Endothelial cell of umbilical vein (primary cell): ENCODE results near the gene SQOR. TPM values are rescaled to one million over a fixed set of nuclear protein-coding genes. Genes with fewer than 3 reads are reported as not detected.

Experiments
- BruUV-seq: library from RNA; stranded (reverse); fragments of 400-500 nt; replicated peaks from 2 replicates; lab custom pipeline; 2021; lab: Mats Ljungman, UMichigan
- CTCF ChIA-PET: fragments of 300-600, 350-600 bp; sonication (Branson Sonifier 250); formaldehyde crosslinking; loops from one replicate; lab custom pipeline; 2021; ENCODE audit warnings: antibody characterized with exemption, inconsistent platforms; lab: Charles Lee
- POLR2A ChIA-PET: fragments of 300-600, 350-600 bp; sonication (Branson Sonifier 250); formaldehyde crosslinking; loops from one replicate; lab custom pipeline; 2021; ENCODE audit warnings: antibody characterized with exemption, inconsistent platforms; lab: Charles Lee
- DNase-seq: peaks from one replicate; pipeline ENCODE4 v3.0.0-alpha.2; 2011; ENCODE audit warnings: low read depth, low spot score
- FAIRE-seq: peaks from 2 replicates; lab custom pipeline; 2011; peaks lifted over from hg19 to GRCh38; lab: Jason Lieb, UNC
- H2AFZ ChIP-seq: 2 replicates; pipeline ENCODE4 v1.6.0; 2012; ENCODE audit warnings: low read depth, low read length, control low read depth, inconsistent platforms
- H3K27ac ChIP-seq: 2 replicates; pipeline ENCODE4 v1.5.1; 2011; ENCODE audit warnings: low read depth, mild to moderate bottlenecking, control low read depth, low read length, moderate library complexity; ENCODE audit not compliant: insufficient read depth
- H3K27me3 ChIP-seq, 2 experiments: 2 replicates each; pipeline versions ENCODE4 v1.6.0 to v1.6.1; 2011; ENCODE audit warnings: low read length in 2 of 2, mixed read lengths in 1 of 2; ENCODE audit not compliant: control insufficient read depth in 2 of 2, insufficient read depth in 2 of 2
- H3K36me3 ChIP-seq, 2 experiments: 2 replicates in 1 of 2; 3 replicates in 1 of 2; pipeline ENCODE4 v1.5.1; 2011; ENCODE audit warnings: low read length in 2 of 2, mild to moderate bottlenecking in 1 of 2, moderate library complexity in 1 of 2; ENCODE audit not compliant: control insufficient read depth in 2 of 2, insufficient read depth in 2 of 2; ENCODE audit errors: extremely low read depth in 1 of 2
- H3K4me1 ChIP-seq: 3 replicates; pipeline ENCODE4 v1.5.1; 2011; ENCODE audit warnings: mild to moderate bottlenecking, low read length; ENCODE audit not compliant: control insufficient read depth, insufficient read depth; ENCODE audit errors: extremely low read depth
- H3K4me2 ChIP-seq: 2 replicates; pipeline ENCODE4 v1.6.1; 2011; ENCODE audit warnings: low read length, control low read depth, mixed read lengths; ENCODE audit not compliant: insufficient read depth
- H3K4me3 ChIP-seq, 3 experiments: fragments of 200-600 bp in 1 of 3; sonication (generic), shearing (Covaris generic) in 1 of 3; replicated peaks in 1 of 3; 2 replicates each; pipeline ENCODE4 v1.5.1; 2011 to 2016; ENCODE audit warnings: control low read depth in 3 of 3, low read length in 3 of 3, mild to moderate bottlenecking in 2 of 3, inconsistent platforms in 1 of 3, low read depth in 1 of 3, moderate library complexity in 1 of 3; ENCODE audit not compliant: insufficient read depth in 1 of 3
- H3K79me2 ChIP-seq: 2 replicates; pipeline ENCODE4 v1.6.0; 2012; ENCODE audit warnings: low read length, inconsistent platforms; ENCODE audit not compliant: control insufficient read depth, insufficient read depth
- H3K9ac ChIP-seq: replicated peaks from 2 replicates; pipeline ENCODE3; 2011; ENCODE audit warnings: low read length, control low read depth; ENCODE audit not compliant: insufficient read depth; ENCODE audit errors: extremely low read depth
- H3K9me1 ChIP-seq: replicated peaks from 3 replicates; pipeline ENCODE4 v1.6.0; 2011; ENCODE audit warnings: mild to moderate bottlenecking, low read length; ENCODE audit not compliant: control insufficient read depth, insufficient read depth; ENCODE audit errors: extremely low read depth
- H3K9me3 ChIP-seq: replicated peaks from 2 replicates; pipeline ENCODE4 v1.5.1; 2012; ENCODE audit warnings: low read length, inconsistent platforms; ENCODE audit not compliant: control insufficient read depth, insufficient read depth
- H4K20me1 ChIP-seq: replicated peaks from 2 replicates; pipeline ENCODE3; 2011; ENCODE audit warnings: mild to moderate bottlenecking, low read length; ENCODE audit not compliant: control insufficient read depth, insufficient read depth; ENCODE audit errors: extremely low read depth
- CTCF ChIP-seq, 2 donors: IDR thresholded peaks; 1 replicate in 1 of 2; 2 replicates in 1 of 2; pipeline ENCODE4 v1.5.1; 2011; ENCODE audit warnings: low read length in 2 of 2, mild to moderate bottlenecking in 2 of 2, moderate library complexity in 2 of 2, control low read depth in 1 of 2, inconsistent platforms in 1 of 2, low read depth in 1 of 2; ENCODE audit not compliant: insufficient read depth in 1 of 2; ENCODE audit errors: extremely low read depth in 1 of 2
- EZH2 ChIP-seq: IDR thresholded peaks from 2 replicates; pipeline ENCODE4 v1.6.1; 2012; ENCODE audit warnings: borderline replicate concordance, low read depth, mild to moderate bottlenecking, moderate library complexity, low read length, inconsistent platforms; ENCODE audit not compliant: severe bottlenecking
- FOS ChIP-seq: IDR thresholded peaks from 2 replicates; pipeline ENCODE4 v1.6.1; 2011; ENCODE audit warnings: mild to moderate bottlenecking, low read length, moderate library complexity, borderline replicate concordance; ENCODE audit not compliant: insufficient read depth
- GATA2 ChIP-seq: IDR thresholded peaks from 2 replicates; pipeline ENCODE4 v1.7.0; 2011; ENCODE audit warnings: low read depth, mild to moderate bottlenecking, moderate library complexity, mixed read lengths, low read length; ENCODE audit not compliant: insufficient read length, insufficient read depth
- JUN ChIP-seq: IDR thresholded peaks from 2 replicates; pipeline ENCODE4 v1.6.1; 2011; ENCODE audit warnings: borderline replicate concordance, low read depth; ENCODE audit not compliant: insufficient read length, insufficient read depth
- MAX ChIP-seq: IDR thresholded peaks from 2 replicates; pipeline ENCODE4 v1.6.1; 2011; ENCODE audit not compliant: insufficient read depth, insufficient read length
- MYC ChIP-seq: IDR thresholded peaks from one replicate; pipeline ENCODE4 v1.6.1; 2011; ENCODE audit warnings: mild to moderate bottlenecking, low read depth, low read length
- POLR2A ChIP-seq: IDR thresholded peaks from 2 replicates; pipeline ENCODE4 v1.6.1; 2012; ENCODE audit warnings: low read depth, mild to moderate bottlenecking, control low read depth, low read length
- POLR2AphosphoS5 ChIP-seq: IDR thresholded peaks from 2 replicates; pipeline ENCODE4 v1.6.1; 2012; ENCODE audit warnings: low read depth, mild to moderate bottlenecking, control low read depth, low read length, moderate library complexity; ENCODE audit not compliant: insufficient read depth
- dilution Hi-C: fragments of 300-500 bp; cut with MboI; formaldehyde crosslinking; loops from one replicate; pipeline ENCODE4 v1.15.0; 2019; ENCODE audit warnings: low sequenced_read_pairs; ENCODE audit not compliant: extremely low pct_ligation_motif_present
- intact Hi-C: fragments of 100-400 bp; cut with micrococcal nuclease; formaldehyde crosslinking; loops from one replicate; pipeline ENCODE4 v1.10.0; 2022
- polyA plus RNA-seq, 4 experiments: library from polyadenylated mRNA; depleted of rRNA in 3 of 4; stranded (reverse) in 3 of 4; unstranded in 1 of 4; fragments of >200 nt; gene quantifications; 2 replicates each; pipeline versions ENCODE4 v1.2.1 to v1.2.3, GENCODE V29; 2011 to 2012; ENCODE audit warnings: missing spikeins in 1 of 4
- total RNA-seq: library from RNA; stranded (reverse); gene quantifications from 2 replicates; pipeline ENCODE4 v1.2.3, GENCODE V29; 2021

The SQOR gene
- total and polyA plus RNA-seq, 2 donors (not counting 3 experiments of a cell fraction or from before 2014, with no cell fraction given), result 12.9 to 17.9 TPM

- POLR2A ChIA-PET, result no interaction called here
- Histone ChIP-seq H3K9me3 (no peaks in the 10 kb centered on the region), H2AFZ (no peak overlapping the region), H3K36me3 (no peaks in the 10 kb centered on the region), H3K79me2 (peaks cover 38% of the 10 kb centered on the region), H3K27me3 (no peaks in the 10 kb centered on the region), H3K27ac (peak overlapping the region; percentile 83), H3K9ac (peak overlapping the region; percentile 95), H3K9me1 (no peaks in the 10 kb centered on the region), H3K4me2 (peak overlapping the region; percentile 97), H4K20me1 (no peaks in the 10 kb centered on the region), H3K4me3 (peak overlapping the region; percentile 89 to 98 (median 90)), H3K4me1 (peaks cover 30% of the 10 kb centered on the region)
- TF ChIP-seq GATA2 (no peak), CTCF (IDR thresholded peaks at IDR 0.05; ENCODE audit: extremely low read depth in 1 of 2, insufficient read depth in 1 of 2, low read depth in 1 of 2, low read length in 2 of 2) (no peak), JUN (no peak), MAX (no peak), MYC (no peak), EZH2 (no peak), POLR2AphosphoS5 (no peak), FOS (no peak), POLR2A (no peak)
- FAIRE-seq, result no peak
- dilution Hi-C loops, result no loop called here
- DNase-seq, result peak; percentile 43
- CTCF ChIA-PET, result interaction anchor here (1.1 to 6.0 kb wide), 11 partner anchors 14 to 158 kb away, joined by 3 to 47 read pairs (median 6); no protein-coding TSS in a partner anchor
- no TSS peak for BruUV-seq
- intact Hi-C loops, result no loop called here
These were observed 46.5 kb upstream of the SQOR start for GRCh38 chr15:45588219-45588875.
